NCI-H2107 treated with DMSO at 0.1 percent for 48 hours (cell line): ENCODE data around the gene ALG14.
A peak's percentile ranks its signal among the peaks of the same experiment; 100 is the strongest.
"Not testable (repeated sequence)": the region's sequence is repeated elsewhere in the genome, so short reads cannot be mapped to it uniquely, and the experiment has no call there.

Source experiments
- DNase-seq: peaks from one replicate; lab custom pipeline; 2025; ENCODE audit not compliant: unreplicated experiment; lab: John Stamatoyannopoulos, UW

ALG14 gene

DNA sequence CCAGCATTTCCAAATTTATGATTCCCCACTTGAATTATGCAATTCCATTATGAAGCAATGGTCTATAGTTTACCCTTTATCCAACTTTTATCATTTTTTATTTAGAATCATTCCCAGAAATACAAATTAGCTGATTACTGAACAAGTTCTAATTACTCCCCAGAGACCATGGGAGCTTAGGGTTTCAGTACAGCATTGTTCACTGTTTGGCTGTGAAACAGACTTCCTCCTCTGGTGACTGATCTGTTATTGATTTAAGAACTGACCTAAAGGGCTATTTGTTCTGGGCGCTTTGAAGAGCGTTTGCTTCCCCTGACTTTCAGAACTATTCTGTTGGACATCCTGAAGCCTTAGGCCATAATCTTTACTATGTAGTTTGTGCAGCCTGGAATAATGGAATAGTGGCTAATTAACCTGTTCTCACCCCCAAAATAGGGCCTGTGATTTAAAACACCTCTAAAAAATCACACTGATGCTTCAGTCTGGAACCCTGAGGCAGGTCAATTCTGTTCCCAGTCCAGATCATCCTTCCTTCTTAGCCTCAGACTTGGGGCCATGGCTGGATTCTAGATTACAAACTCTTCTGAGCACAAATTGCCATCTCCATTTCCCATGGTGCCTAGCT is 58.7 kb downstream of the ALG14 start:
- no peak for DNase-seq

DNA sequence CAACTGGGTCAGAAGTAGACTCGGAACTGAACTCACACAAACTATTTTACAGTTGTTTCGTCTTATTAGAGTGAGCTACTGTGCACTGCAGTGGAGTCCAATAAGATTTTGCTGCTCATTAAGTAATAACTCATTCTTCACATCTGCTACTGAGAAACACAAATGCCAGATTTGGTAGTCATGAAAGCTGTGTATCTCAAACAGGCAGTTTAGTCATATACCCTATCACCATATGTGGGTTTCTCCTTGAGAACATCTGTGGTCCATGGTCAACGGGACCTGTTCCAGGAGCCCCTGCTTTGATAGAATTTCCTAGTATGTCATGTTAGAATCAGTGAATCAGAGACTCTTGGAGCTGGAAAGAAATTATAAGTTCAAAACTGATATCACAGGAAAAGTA is 60.4 kb downstream of the ALG14 start:
- DNase-seq = no peak

DNA sequence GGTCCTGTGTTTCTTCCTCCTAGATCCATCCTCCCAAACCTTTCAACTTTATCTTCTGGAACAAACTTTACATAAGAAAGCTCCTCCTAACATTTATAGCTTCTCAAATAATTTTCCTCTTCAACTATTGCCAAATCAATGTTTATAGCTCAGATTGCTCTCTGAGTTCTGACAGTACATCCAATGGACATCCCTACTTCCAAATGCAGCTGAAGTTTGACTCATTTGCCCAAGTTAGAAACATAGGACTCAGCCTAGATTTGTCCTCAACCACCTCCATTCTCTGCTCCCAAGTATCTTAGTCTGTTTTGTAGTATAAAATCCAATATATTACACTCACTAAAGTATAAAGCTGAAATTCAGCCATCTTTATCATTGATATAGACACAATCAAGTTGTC is 62.6 kb downstream of the ALG14 start:
- no peak for DNase-seq

GRCh38 chr1:95007687-95008086 is 65.1 kb downstream of the ALG14 start:
- no peak for DNase-seq

DNA sequence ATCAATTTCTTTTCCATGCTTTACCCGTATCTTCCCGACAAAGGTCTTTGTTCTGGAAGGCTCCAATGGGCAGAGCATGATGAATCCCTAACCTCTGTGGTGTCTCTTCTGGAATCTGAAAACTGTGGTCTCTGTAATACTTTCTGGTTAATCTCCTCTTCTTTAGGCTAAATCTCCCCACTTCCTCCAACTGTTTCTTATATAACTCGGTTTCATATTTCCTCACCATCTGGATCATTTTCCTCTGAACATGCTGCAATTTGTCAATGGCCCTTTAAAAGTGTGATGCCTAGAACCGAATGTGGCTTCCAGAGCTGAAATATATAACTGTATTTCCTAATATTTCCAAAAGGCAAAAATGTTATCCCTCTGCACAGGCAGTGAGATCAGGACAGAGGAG is 66.1 kb downstream of the ALG14 start:
- peak; percentile 26 for DNase-seq

DNA sequence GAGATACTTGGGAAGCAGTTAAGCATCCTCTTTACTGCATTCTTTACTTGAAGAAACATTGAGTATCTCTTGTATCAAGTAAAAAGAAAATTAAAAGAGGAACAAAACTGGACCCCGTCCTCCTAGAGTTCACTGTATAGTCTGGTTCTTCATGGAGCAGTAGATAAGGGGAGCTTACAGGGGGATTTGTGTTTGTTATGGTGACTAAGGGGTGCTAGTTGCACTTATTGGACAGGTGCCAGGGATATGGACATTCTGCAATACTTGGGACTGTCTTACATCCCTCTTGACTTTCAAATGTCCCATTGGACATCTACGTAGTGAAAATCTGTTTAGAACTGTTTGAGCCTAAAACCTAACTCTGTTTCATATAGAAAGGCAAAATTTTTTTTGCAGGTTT is 67.2 kb downstream of the ALG14 start:
- no peak for DNase-seq

GRCh38 chr1:95004013-95004412 is 68.7 kb downstream of the ALG14 start:
- DNase-seq = no peak

DNA sequence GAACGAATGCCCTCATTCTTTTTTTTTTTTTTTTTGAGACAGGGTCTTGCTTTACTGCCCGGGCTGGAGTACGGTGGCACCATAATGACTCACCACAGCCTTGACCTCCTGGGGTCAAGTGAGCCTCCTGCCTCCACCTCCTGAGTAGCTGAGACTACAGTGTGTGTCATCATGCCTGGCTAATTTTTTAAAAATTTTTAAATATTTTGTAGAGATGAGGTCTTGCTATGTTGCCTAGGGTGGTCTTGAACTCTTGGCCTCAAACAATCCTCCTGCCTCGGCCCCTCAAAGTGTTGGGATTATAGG is 69.4 kb downstream of the ALG14 start:
- no peak for DNase-seq

- peak; percentile 68 for DNase-seq
Observed at GRCh38 chr1:95002540-95003432, 70.0 kb downstream of the ALG14 start.

- no peak for DNase-seq
Observed at GRCh38 chr1:95002164-95002539, 70.6 kb downstream of the ALG14 start.

GRCh38 chr1:94999456-95000131 is 73.2 kb downstream of the ALG14 start:
- DNase-seq = no peak

- DNase-seq = no peak
Observed at GRCh38 chr1:94998748-94999147, 74.0 kb downstream of the ALG14 start.

DNA sequence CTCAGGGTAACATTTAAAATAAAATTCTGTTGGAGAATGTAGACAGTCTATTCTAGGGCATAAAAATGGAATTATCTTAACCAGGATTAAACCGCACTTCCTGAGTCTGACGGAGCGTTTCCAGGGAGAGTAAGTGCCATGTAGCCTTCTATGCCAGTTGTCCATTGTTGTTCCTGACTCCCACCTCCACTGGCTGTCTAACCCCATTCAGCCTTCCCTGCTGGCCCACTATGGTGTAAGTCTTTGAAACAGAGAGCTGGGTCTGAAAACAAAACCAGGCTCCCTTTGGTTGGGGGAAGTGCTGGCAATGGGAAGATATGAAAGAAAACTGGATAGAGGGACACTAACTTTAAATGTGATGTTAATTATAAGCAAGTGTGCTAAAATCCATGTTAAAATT is 74.6 kb downstream of the ALG14 start:
- no peak for DNase-seq

DNA sequence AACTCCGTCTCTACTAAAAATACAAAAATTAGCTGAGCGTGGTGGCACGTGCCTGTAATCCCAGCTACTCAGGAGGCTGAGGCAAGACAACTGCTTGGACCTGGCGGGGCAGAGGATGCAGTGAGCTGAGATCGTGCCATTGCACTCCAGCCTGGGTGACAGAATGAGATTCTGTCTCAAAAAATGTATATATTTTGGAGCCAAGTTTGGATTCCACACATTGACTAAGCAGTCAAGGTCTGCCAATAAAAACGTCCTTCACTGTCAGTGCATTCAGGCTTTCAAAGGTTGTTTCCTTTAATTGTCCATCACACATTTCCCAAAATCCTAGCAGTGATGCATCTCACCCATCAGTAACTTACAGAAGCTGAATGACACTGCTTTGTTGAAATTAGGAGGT is 77.2 kb downstream of the ALG14 start:
- not testable (repeated sequence) for DNase-seq

DNA sequence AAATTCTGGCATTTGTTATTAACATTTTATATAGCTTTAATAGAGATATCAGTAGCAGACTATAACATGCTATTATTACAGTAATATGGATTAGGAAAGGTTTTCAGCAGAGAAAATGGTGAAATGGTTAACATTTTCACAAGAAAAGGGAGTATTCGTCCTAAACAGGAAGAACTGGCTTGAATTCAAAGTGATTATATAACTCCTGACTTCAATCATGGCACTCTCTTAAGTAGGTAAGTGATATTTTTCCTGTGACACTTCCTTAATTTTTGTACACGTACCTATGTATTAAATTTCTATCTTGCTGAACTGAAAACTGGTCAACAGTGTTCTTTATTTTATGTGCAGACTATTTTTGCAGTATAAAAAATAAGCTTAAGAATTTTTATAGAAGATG is 77.9 kb downstream of the ALG14 start:
- no peak for DNase-seq

GRCh38 chr1:94993931-94994645 is 78.7 kb downstream of the ALG14 start:
- DNase-seq = no peak

- DNase-seq = no peak
Observed at GRCh38 chr1:94992863-94993563, 79.7 kb downstream of the ALG14 start.

DNA sequence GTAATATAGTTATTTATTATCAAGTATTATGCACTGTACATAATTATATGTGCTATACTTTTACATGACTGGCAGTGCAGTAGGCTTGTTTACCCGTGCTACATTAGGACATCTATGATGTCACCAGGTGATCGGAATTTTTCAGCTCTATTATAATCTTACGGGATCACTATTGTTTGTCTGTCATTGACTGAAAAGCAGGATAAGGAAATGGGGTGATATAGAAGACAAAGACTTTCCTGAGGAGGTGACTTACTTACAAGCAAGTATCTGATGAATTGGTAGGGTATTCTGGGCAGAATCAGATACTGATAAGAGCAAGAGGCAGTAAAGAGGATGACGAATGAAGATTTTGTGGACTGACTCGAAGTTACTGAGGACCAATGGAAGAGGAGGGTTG is 80.6 kb downstream of the ALG14 start:
- no peak for DNase-seq

DNA sequence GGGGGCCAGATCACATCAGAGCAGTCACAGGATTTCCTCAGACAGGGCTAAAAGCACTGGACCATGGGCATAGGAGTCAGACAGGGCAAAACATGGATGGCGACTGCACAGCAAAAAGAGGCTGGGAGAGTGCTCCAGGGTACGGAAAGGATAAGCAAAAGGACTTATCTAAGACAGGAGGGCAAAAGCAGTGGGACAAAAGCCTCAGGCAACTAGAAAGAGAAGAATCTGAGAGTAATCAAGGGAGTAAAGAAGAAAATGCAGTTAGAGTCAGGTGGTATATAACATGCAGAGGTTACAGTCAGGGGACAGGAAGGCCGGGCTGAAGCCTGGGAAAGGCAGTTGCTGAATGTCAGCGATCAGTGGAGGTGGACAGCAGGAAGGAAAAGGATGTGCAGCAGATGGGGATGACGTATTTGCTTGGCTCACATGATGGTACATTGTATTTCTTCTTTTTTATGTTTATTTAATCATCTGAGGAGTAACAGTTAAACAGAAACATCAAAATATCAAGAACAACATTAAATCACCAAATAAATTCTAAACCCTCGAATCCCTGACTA is 82.8 kb downstream of the ALG14 start:
- no peak for DNase-seq

DNA sequence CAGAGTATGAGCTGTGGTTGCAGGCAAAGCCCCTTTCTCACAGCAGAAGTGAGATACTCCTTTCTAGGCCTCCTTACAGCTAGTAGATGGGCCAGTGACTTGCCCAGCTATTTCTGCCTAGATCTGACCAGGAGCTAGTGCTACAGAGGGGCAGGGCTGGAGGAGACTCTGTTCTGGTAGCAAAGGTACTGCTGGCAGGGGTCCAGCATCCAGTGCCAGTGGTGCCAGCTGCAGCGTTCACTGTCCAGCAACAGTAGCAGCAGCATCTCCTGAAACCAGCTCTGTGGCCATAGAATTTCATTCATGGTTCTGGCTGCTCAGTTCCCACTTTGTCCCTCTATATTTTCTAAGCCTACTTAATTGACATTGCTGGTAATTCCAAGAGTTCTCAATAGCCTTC is 83.4 kb downstream of the ALG14 start:
- DNase-seq = no peak

DNA sequence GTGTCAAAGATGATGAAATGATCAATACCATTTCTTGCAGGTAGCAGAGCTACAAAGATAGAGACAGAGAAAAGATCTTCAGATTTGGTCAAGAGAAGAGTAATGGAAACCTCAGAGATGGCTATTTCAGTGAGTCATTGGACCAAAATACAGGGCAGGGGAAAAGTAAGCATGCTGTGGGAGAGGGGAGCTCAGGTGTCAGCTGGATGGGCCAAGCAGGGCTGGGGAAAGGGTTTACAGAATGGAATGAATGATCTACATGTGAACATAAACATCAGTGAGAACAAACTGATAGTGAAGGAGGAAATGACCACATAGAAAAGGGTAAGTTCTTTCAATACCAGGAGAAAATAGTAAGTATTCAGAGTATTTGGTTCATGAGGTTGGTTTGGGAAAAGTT is 84.4 kb downstream of the ALG14 start:
- DNase-seq = no peak
